NCI-H1092 (cell line): ENCODE measurements around the gene CNGB1.
"Not testable (repeated sequence)": the region's sequence is repeated elsewhere in the genome, so short reads cannot be mapped to it uniquely, and the experiment has no call there.

ENCODE experiments used
- DNase-seq: peaks from one replicate; lab custom pipeline; 2025; lab: John Stamatoyannopoulos, UW

The CNGB1 gene

DNA sequence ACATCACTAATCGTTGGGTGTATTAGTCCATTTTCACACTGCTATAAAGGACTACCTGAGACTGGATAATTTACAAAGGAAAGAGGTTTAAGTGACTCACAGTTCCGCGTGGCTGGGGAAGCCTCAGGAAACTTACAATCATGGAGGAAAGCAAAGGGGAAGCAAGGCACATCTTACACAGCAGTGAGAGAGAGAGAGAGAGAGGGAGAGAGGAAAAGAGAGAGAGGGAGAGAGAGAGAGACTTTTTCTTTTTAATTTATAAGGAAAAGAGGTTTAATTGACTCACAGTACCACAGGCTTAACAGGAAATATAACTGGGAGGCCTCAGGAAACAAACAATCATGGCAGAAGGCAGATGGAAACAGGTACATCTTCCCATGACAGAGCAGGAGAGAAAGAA lies 41.7 kb downstream of the CNGB1 start:
- DNase-seq, result no peak

GRCh38 chr16:57926041-57926440 lies 44.9 kb downstream of the CNGB1 start:
- no peak for DNase-seq

GRCh38 chr16:57925310-57925709 lies 45.6 kb downstream of the CNGB1 start:
- no peak for DNase-seq

DNA sequence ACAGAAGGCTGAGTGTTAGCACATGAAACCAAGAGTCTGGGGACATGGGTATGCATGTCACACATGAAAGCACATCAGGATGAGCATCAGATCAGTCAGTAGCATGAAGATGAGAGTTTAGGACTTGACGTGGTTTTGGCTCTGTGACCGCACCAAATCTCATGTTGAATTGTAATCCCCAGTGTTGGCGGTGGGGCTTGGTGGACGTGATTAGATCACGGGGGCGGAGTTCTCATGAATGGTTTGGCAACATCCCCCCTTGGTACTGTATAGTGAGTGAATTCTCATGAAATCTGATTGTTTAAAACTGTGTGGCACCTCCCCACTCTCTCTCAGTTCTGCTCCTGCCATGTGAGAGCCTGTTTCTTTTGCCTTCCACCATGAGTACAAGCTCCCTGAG lies 46.4 kb downstream of the CNGB1 start:
- DNase-seq, result no peak

DNA sequence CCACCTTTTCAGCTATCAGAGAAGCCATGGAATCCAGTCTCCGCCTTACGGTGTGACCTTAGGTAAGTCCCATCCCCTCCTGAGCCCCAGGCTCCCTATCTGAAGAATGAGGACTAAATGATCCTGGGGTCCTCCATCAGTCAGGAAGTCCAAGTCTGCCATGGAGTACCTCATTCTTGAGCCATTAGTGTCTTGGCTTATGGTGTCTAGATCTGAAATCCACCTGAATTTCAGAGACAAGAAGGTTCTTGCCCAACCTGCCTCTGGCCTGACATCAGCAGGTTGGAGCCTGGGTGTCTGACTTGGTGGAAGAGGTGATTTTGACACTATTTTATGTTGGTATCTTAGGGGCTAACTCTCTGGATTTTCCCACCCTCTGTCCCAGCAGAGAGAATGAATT lies 47.1 kb downstream of the CNGB1 start:
- DNase-seq, result no peak

GRCh38 chr16:57923418-57923817 lies 47.5 kb downstream of the CNGB1 start:
- no peak for DNase-seq

DNA sequence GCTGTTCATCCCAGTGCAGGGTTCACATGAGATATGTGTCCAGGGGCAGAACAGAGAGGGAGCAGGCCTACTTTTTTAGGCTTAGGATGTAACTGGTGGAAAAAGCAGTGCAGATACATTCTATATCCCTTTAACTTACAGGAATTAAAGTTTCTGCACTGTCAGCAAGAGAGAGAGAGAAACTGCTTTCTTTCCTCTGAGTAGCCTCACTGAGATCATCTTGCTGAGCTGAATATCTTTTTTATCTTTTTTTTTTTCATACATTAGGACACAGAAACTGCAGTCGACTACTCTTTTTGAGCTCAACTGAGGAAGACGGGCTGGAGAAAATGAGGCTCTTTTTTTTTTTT lies 50.1 kb downstream of the CNGB1 start:
- no peak for DNase-seq

- no peak for DNase-seq
Measured at GRCh38 chr16:57920215-57920879, 50.6 kb downstream of the CNGB1 start.

GRCh38 chr16:57918994-57919393 lies 51.9 kb downstream of the CNGB1 start:
- no peak for DNase-seq

DNA sequence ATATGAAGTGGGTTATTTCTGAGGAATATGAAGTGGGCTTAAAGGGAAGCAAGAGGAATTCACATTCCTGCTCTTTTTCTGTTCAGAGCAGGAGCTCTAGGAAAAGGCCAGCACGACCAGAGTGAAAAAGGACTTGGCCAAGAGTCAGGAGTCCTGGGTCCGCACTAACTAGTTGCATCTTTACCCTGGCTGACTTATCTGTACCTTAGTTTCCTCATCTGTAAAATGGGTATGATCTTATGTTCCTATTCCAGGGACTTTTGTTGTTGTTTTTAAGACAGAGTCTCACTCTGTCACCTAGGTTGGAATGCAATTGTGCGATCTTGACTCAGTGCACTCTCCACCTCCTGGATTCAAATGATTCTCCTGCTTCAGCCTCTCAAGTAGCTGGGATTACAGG lies 52.5 kb downstream of the CNGB1 start:
- no peak for DNase-seq

- DNase-seq, result not testable (repeated sequence)
Measured at GRCh38 chr16:57917929-57918328, 53.0 kb downstream of the CNGB1 start.

GRCh38 chr16:57917489-57917888 lies 53.4 kb downstream of the CNGB1 start:
- not testable (repeated sequence) for DNase-seq

DNA sequence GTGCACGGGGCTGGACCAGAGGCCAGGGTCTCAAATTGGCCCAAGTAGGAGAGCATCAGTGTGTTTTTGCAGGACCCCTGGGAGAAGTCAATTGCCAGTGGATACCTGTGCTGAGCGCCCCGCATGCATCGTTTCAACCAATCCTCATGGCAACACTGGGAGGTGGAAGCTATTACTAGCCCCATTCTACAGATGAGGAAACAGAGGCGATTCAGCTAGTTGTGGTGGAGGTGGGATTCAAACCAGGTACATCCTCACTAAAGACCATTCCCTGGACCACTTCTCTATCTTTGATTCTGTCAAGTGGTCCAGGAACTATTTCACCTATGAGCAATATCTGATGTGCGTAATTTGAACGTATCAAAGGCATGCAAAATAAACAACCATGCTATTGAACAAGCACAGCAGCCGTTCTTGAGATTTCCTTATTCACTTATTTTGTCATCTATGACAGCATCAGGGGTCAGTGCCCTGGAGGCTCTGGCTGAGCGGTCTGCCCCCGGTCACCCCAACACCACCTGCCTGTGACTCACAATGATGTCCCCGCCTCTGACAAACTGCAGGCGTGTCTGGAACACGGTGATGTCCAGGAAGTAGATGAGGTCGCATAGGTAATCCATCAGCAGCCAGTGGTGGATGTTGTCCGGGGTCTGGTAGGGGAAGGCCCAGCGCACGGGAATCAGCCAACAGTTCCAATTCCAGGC lies 54.0 kb downstream of the CNGB1 start:
- DNase-seq, result no peak

- DNase-seq, result no peak
Measured at GRCh38 chr16:57915811-57916488, 55.0 kb downstream of the CNGB1 start.

GRCh38 chr16:57915267-57915666 lies 55.7 kb downstream of the CNGB1 start:
- no peak for DNase-seq

GRCh38 chr16:57914244-57915173 lies 56.4 kb downstream of the CNGB1 start:
- no peak for DNase-seq

- no peak for DNase-seq
Measured at GRCh38 chr16:57912529-57913260, 58.2 kb downstream of the CNGB1 start.

DNA sequence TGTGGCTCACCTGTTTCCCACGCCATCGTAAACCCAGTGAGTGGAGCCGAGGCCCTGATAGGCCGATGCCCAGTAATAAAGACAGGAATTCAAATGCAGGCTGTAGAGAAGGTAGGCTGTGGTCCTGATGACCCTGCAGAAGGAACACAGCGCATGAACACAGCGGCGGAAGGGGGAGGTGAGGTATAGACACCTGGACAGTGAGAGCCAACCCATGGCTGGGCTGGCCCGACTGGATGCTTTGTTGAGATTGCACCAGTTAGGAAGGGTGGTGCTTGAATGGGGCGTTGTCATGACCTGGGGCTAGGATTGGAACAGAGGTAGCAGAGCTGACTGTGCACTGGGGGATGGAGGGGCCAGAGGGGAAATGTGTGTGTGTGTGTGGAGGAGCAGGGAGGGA lies 59.2 kb downstream of the CNGB1 start:
- DNase-seq, result no peak

DNA sequence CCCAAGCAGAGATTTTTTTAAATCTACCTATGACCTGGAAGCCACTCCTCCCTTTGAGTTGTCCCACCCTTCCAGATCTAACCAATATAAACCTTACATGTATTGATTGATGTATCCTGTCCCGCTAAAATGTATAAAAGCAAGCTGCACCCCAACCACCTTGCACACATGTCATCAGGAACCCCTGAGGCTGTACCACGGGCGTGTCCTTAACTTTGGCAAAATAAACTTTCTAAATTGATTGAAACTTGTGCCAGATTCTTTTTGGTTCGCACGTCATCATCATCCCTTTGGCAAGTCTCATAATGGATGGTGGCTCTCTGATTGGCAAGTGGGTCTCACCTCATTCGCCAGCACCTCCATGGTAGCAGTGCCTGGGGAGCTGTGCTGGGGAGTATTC lies 60.2 kb downstream of the CNGB1 start:
- DNase-seq, result no peak

DNA sequence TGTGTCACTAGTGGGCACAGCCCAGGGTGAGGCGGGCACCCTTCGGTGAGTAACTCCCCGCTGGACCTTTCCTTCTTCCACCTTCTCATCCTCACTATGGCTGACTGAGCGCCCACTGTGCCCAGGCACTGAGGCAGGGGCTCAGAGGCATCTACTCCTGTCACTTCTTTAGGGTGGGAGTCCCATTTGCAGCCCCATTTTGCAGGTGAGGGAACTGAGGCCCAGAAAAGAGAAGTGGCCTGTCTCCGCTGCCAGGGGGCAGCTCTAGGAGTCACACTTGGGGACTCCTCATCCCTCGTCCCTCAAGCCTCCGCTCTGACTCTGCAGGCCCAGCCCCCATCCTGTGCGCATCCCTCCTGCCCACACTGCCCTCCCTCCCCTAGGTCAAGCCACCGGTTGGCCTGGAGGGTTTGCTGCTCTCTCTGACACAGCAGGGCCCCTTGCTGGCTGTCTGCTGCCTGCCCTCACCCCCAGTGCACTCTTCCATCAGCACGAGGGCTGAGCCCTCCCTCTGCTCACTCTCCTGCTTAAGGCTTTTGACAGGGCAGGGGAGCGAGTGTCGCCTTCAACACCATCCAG lies 62.4 kb downstream of the CNGB1 start:
- no peak for DNase-seq
